SU-DHL-6 (cell line): Measurements from ENCODE around the gene ZNF101.

ENCODE experiments used
- H2AFZ ChIP-seq: fragments of 200-600 bp; sonication (generic); 2 replicates; pipeline ENCODE4 v1.6.1; 2014; ENCODE audit warnings: low read depth, mild to moderate bottlenecking, moderate library complexity, mixed read lengths, antibody characterized with exemption, low read length; ENCODE audit not compliant: severe bottlenecking
- H3F3A ChIP-seq: fragments of 200-600 bp; shearing (Covaris generic); 2 replicates; pipeline ENCODE4 v1.6.0; 2016; ENCODE audit warnings: antibody characterized with exemption, mild to moderate bottlenecking; ENCODE audit not compliant: insufficient read depth
- H3K27ac ChIP-seq: fragments of 200-600 bp; sonication (generic); 2 replicates; pipeline ENCODE4 v1.5.1; 2016; ENCODE audit warnings: low read depth, mild to moderate bottlenecking, low read length, moderate library complexity, mixed read lengths
- H3K27me3 ChIP-seq: fragments of 200-600 bp; sonication (generic), shearing (Covaris generic); 2 replicates; pipeline ENCODE4 v1.6.0; 2014; ENCODE audit warnings: mild to moderate bottlenecking, low read length
- H3K36me3 ChIP-seq: fragments of 200-600 bp; sonication (generic); 2 replicates; pipeline ENCODE4 v1.6.1; 2014; ENCODE audit warnings: mild to moderate bottlenecking, low read length, mixed read lengths
- H3K4me2 ChIP-seq: fragments of 300-600, 200-600 bp; shearing (Covaris generic), sonication (generic); 2 replicates; pipeline ENCODE4 v1.6.0; 2014; ENCODE audit warnings: low read length, low read depth, mild to moderate bottlenecking; ENCODE audit not compliant: poor library complexity, severe bottlenecking
- H3K4me3 ChIP-seq: fragments of 200-600 bp; sonication (generic); 2 replicates; pipeline ENCODE4 v1.5.1; 2014; ENCODE audit warnings: antibody characterized with exemption, low read length, mild to moderate bottlenecking, mixed read lengths; ENCODE audit not compliant: insufficient read depth, poor library complexity, severe bottlenecking
- H3K79me2 ChIP-seq: fragments of 200-600 bp; sonication (generic); 2 replicates; pipeline ENCODE4 v1.6.1; 2014; ENCODE audit warnings: mild to moderate bottlenecking, low read length, moderate library complexity; ENCODE audit not compliant: insufficient read depth
- H3K9ac ChIP-seq: fragments of 200-600 bp; sonication (generic); 2 replicates; pipeline ENCODE4 v1.7.0; 2014; ENCODE audit warnings: mild to moderate bottlenecking, low read length
- H3K9me2 ChIP-seq: fragments of 200-600 bp; sonication (generic); replicated peaks from 2 replicates; pipeline ENCODE4 v1.6.1; 2014; ENCODE audit warnings: low read length; ENCODE audit not compliant: insufficient read depth
- H3K9me3 ChIP-seq: fragments of 200-600 bp; sonication (generic); 2 replicates; pipeline ENCODE4 v1.6.1; 2014; ENCODE audit warnings: low read length, mixed read lengths; ENCODE audit not compliant: insufficient read depth
- H4K20me1 ChIP-seq: fragments of 200-600 bp; sonication (generic); 2 replicates; pipeline ENCODE4 v1.6.1; 2014; ENCODE audit warnings: low read depth, mild to moderate bottlenecking, antibody characterized with exemption, low read length, moderate library complexity, mixed read lengths
- CTCF ChIP-seq: fragments of 200-600 bp; sonication (generic); IDR thresholded peaks from one replicate; pipeline ENCODE4 v1.5.1; 2017; ENCODE audit warnings: antibody characterized with exemption, mild to moderate bottlenecking, low read length, moderate library complexity; ENCODE audit not compliant: insufficient read depth, poor library complexity, severe bottlenecking
- EZH2phosphoT487 ChIP-seq: fragments of 200-600 bp; sonication (generic), shearing (Covaris generic); conservative IDR thresholded peaks from 2 replicates; pipeline ENCODE4 v1.6.1; 2018; ENCODE audit warnings: mild to moderate bottlenecking, antibody characterized with exemption, low read length, moderate library complexity, mixed read lengths

The ZNF101 gene

GRCh38 chr19:19652482-19653295 lies 15.9 kb upstream of the ZNF101 start:
- Histone ChIP-seq H3K27ac (no peak overlapping the region), H3K9ac (no peak overlapping the region), H3K4me3 (no peak overlapping the region), H3K4me2 (no peak overlapping the region), H2AFZ (no peak overlapping the region), H3K79me2 (no peaks in the 10 kb centered on the region), H3K36me3 (0 out of 2 replicates have a peak, but pooled peaks cover 3% of the 10 kb centered on the region), H3K27me3 (no peaks in the 10 kb centered on the region), H4K20me1 (no peaks in the 10 kb centered on the region), H3K9me3 (no peaks in the 10 kb centered on the region), H3K9me2 (no peaks in the 10 kb centered on the region), H3F3A (no peaks in the 10 kb centered on the region)
- no peak for TF ChIP-seq EZH2phosphoT487
- TF ChIP-seq CTCF = no peak

DNA sequence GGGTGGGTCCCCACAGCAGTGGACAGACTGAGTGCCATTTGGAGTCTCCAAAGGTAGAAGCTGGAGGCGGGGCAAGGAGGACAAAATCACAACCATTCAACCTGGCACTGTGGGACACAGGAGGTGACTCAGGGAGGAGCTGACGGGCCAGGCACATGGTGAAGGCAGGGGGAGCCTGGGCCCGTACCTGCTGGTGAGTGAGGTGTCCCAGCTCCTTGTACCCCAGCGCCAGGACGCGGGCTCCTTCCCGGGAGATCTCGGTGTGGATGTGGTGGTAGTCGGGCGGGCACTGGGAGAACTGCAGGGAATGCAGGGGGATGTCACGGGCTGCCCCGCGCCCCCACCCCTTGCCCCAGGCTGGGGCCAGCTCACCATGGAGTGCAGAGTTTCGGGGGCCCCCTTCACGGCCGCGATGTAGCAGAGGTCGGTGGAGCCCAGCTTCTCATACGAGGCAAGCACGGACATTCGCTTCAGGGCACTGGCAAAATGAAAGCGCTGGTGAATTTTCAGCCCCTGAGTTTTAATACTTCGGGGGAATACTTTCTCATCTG lies 15.0 kb upstream of the ZNF101 start:
- TF ChIP-seq CTCF (no peak), EZH2phosphoT487 (no peak)
- no peak overlapping the region for H2AFZ ChIP-seq

DNA sequence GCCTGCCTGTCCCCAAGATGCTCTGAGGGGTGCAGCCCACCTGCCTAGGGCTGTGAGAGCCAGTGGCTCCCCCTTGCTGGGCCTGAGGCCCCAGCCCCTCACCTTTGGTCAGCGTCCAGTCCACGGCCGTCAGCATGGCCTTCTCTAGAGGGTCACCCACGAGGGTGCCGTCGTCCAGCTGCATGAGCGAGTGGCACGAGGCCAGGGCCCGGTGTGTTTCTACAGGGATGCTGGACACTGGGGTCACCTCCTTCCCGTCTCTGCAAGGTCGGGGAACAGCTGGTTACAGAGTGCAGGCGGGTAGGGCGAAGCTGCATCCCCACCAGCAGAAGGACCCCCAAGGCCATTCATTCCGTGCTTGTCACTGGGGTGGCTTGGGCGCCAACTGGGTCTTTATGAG lies 14.2 kb upstream of the ZNF101 start:
- Histone ChIP-seq H3K36me3 (0 out of 2 replicates have a peak, but pooled peaks cover 9% of the 10 kb centered on the region), H3K4me3 (no peak overlapping the region), H3K27me3 (no peaks in the 10 kb centered on the region), H3K4me2 (no peak overlapping the region), H3F3A (no peaks in the 10 kb centered on the region), H3K79me2 (0 out of 2 replicates have a peak, but pooled peaks cover under 1% of the 10 kb centered on the region), H3K27ac (no peak overlapping the region), H4K20me1 (no peaks in the 10 kb centered on the region), H3K9me2 (no peaks in the 10 kb centered on the region), H3K9ac (no peak overlapping the region), H3K9me3 (no peaks in the 10 kb centered on the region), H2AFZ (no peak overlapping the region)
- no peak for TF ChIP-seq CTCF
- no peak for TF ChIP-seq EZH2phosphoT487

More for the DNA sequence above, 15.0 kb upstream of the ZNF101 start:
- no peaks in the 10 kb centered on the region for H3K27me3 ChIP-seq
- no peaks in the 10 kb centered on the region for H4K20me1 ChIP-seq
- no peak overlapping the region for H3K27ac ChIP-seq
- H3K4me2 ChIP-seq = no peak overlapping the region
- no peak overlapping the region for H3K9ac ChIP-seq
- no peak overlapping the region for H3K4me3 ChIP-seq
- H3K9me3 ChIP-seq = no peaks in the 10 kb centered on the region
- no peaks in the 10 kb centered on the region for H3F3A ChIP-seq
- H3K9me2 ChIP-seq = no peaks in the 10 kb centered on the region
- H3K79me2 ChIP-seq = no peaks in the 10 kb centered on the region
- H3K36me3 ChIP-seq = 0 out of 2 replicates have a peak, but pooled peaks cover 9% of the 10 kb centered on the region
